ENCODE data around the gene GLT6D1. TPM values are rescaled to one million over a fixed set of nuclear protein-coding genes. Genes with fewer than 3 reads are reported as not detected.
"Not testable (repeated sequence)": the region's sequence is repeated elsewhere in the genome, so short reads cannot be mapped to it uniquely, and the experiment has no call there.

GLT6D1 gene
- total RNA-seq, 1 donor from 2014 or later = not detected

- H3K4me1 Mint-ChIP-seq (ENCODE audit: low read depth) = peaks cover 10% of the 10 kb centered on the region
- DNase-seq (ENCODE audit: low spot score) = no peak
- peak overlapping the region; percentile 63 for H3K27ac Mint-ChIP-seq (ENCODE audit: unreplicated experiment)
- peaks cover 8% of the 10 kb centered on the region for H3K36me3 Mint-ChIP-seq (ENCODE audit: low read depth)
- H3K9me3 Mint-ChIP-seq (ENCODE audit: low read depth) = peaks cover 33% of the 10 kb centered on the region
- TF ChIP-seq CTCF (IDR thresholded peaks at IDR 0.05) = no peak
- no peak overlapping the region for H3K4me3 Mint-ChIP-seq (ENCODE audit: unreplicated experiment)
- peaks cover 5% of the 10 kb centered on the region for H3K27me3 Mint-ChIP-seq (ENCODE audit: low read depth)
Observed at GRCh38 chr9:135641745-135642144, 2.4 kb upstream of the GLT6D1 start.

- Mint-ChIP-seq H3K27me3 (ENCODE audit: low read depth) (peaks cover 11% of the 10 kb centered on the region), H3K36me3 (ENCODE audit: low read depth) (peaks cover 8% of the 10 kb centered on the region), H3K4me1 (ENCODE audit: low read depth) (peaks cover 10% of the 10 kb centered on the region), H3K9me3 (ENCODE audit: low read depth) (peaks cover 29% of the 10 kb centered on the region), H3K4me3 (ENCODE audit: unreplicated experiment) (no peak overlapping the region), H3K27ac (ENCODE audit: unreplicated experiment) (no peak overlapping the region)
- no peak for DNase-seq (ENCODE audit: low spot score)
- no peak for TF ChIP-seq CTCF (IDR thresholded peaks at IDR 0.05)
Observed at GRCh38 chr9:135641047-135641446, 1.7 kb upstream of the GLT6D1 start.

- not testable (repeated sequence) for H3K4me1 Mint-ChIP-seq (ENCODE audit: low read depth); DNase-seq (ENCODE audit: low spot score); H3K36me3 Mint-ChIP-seq (ENCODE audit: low read depth); H3K4me3 Mint-ChIP-seq (ENCODE audit: unreplicated experiment); H3K27ac Mint-ChIP-seq (ENCODE audit: unreplicated experiment)
- Mint-ChIP-seq H3K9me3 (ENCODE audit: low read depth) (peaks cover 14% of the 10 kb centered on the region), H3K27me3 (ENCODE audit: low read depth) (peaks cover 32% of the 10 kb centered on the region)
Observed at GRCh38 chr9:135636930-135637530, 2.3 kb downstream of the GLT6D1 start.

- H3K27me3 Mint-ChIP-seq (ENCODE audit: low read depth) = peaks cover 42% of the 10 kb centered on the region
- H3K4me1 Mint-ChIP-seq (ENCODE audit: low read depth) = no peaks in the 10 kb centered on the region
- H3K27ac Mint-ChIP-seq (ENCODE audit: unreplicated experiment) = no peak overlapping the region
- H3K4me3 Mint-ChIP-seq (ENCODE audit: unreplicated experiment) = no peak overlapping the region
- peaks cover 2% of the 10 kb centered on the region for H3K36me3 Mint-ChIP-seq (ENCODE audit: low read depth)
- no peak for TF ChIP-seq CTCF (IDR thresholded peaks at IDR 0.05)
- no peak for DNase-seq (ENCODE audit: low spot score)
- H3K9me3 Mint-ChIP-seq (ENCODE audit: low read depth) = peaks cover 25% of the 10 kb centered on the region
Observed at GRCh38 chr9:135632841-135633240, 6.5 kb downstream of the GLT6D1 start.

- Mint-ChIP-seq H3K9me3 (ENCODE audit: low read depth) (peaks cover 20% of the 10 kb centered on the region), H3K27me3 (ENCODE audit: low read depth) (peaks cover 33% of the 10 kb centered on the region), H3K4me3 (ENCODE audit: unreplicated experiment) (no peak overlapping the region), H3K4me1 (ENCODE audit: low read depth) (no peaks in the 10 kb centered on the region), H3K36me3 (ENCODE audit: low read depth) (peaks cover 2% of the 10 kb centered on the region), H3K27ac (ENCODE audit: unreplicated experiment) (no peak overlapping the region)
- no peak for TF ChIP-seq CTCF (IDR thresholded peaks at IDR 0.05)
- no peak for DNase-seq (ENCODE audit: low spot score)
Observed at GRCh38 chr9:135624282-135624681, 15.1 kb downstream of the GLT6D1 start.

GRCh38 chr9:135622415-135623020 lies 16.8 kb downstream of the GLT6D1 start:
- H3K27ac Mint-ChIP-seq (ENCODE audit: unreplicated experiment) = no peak overlapping the region
- peaks cover 35% of the 10 kb centered on the region for H3K27me3 Mint-ChIP-seq (ENCODE audit: low read depth)
- no peaks in the 10 kb centered on the region for H3K4me1 Mint-ChIP-seq (ENCODE audit: low read depth)
- peaks cover 11% of the 10 kb centered on the region for H3K9me3 Mint-ChIP-seq (ENCODE audit: low read depth)
- no peak for DNase-seq (ENCODE audit: low spot score)
- TF ChIP-seq CTCF (IDR thresholded peaks at IDR 0.05) = no peak
- no peaks in the 10 kb centered on the region for H3K36me3 Mint-ChIP-seq (ENCODE audit: low read depth)
- no peak overlapping the region for H3K4me3 Mint-ChIP-seq (ENCODE audit: unreplicated experiment)

Data from chondrocyte (in vitro differentiated cells).